Neuronal stem cell (in vitro differentiated cells): ENCODE measurements around the gene GFRA3.

Source experiments
- DNase-seq: peaks from one replicate; pipeline ENCODE4 v3.0.0-alpha.2; 2013; ENCODE audit warnings: low spot score
- H2AFZ ChIP-seq: one replicate; pipeline ENCODE4 v1.6.1; 2013; ENCODE audit warnings: mild to moderate bottlenecking, low read length, inconsistent platforms
- H2AK5ac ChIP-seq: 2 replicates; pipeline ENCODE4 v1.6.1; 2013; ENCODE audit warnings: low read depth, mild to moderate bottlenecking, inconsistent platforms, low read length, moderate library complexity, mixed read lengths
- H2BK120ac ChIP-seq: 2 replicates; pipeline ENCODE4 v1.6.1; 2013; ENCODE audit warnings: low read depth, mild to moderate bottlenecking, inconsistent platforms, low read length, moderate library complexity, mixed read lengths
- H2BK12ac ChIP-seq: one replicate; pipeline ENCODE4 v1.6.1; 2013; ENCODE audit warnings: low read length, inconsistent platforms
- H2BK15ac ChIP-seq: 2 replicates; pipeline ENCODE4 v1.6.1; 2013; ENCODE audit warnings: mild to moderate bottlenecking, low read length, inconsistent platforms, mixed read lengths
- H2BK5ac ChIP-seq: one replicate; pipeline ENCODE4 v1.6.1; 2013; ENCODE audit warnings: inconsistent platforms, mild to moderate bottlenecking, low read length, moderate library complexity
- H3K14ac ChIP-seq: one replicate; pipeline ENCODE4 v1.6.1; 2013; ENCODE audit warnings: low read length, inconsistent platforms
- H3K18ac ChIP-seq: 2 replicates; pipeline ENCODE4 v1.6.1; 2013; ENCODE audit warnings: low read length, inconsistent platforms
- H3K23ac ChIP-seq: 2 replicates; pipeline ENCODE4 v1.6.1; 2013; ENCODE audit warnings: low read depth, mild to moderate bottlenecking, mixed read lengths, low read length, inconsistent platforms; ENCODE audit not compliant: poor library complexity
- H3K27ac ChIP-seq: replicated peaks from 3 replicates; pipeline ENCODE4 v1.5.1; 2013; ENCODE audit warnings: low read length, inconsistent platforms
- H3K27me3 ChIP-seq, 3 experiments: 2 replicates each; pipeline ENCODE4 v1.6.1; 2013; ENCODE audit warnings: low read length in 3 of 3, mild to moderate bottlenecking in 2 of 3, inconsistent platforms in 1 of 3, low read depth in 1 of 3, mixed read lengths in 1 of 3, moderate library complexity in 1 of 3; ENCODE audit not compliant: control insufficient read depth in 3 of 3, insufficient read depth in 3 of 3
- H3K36me3 ChIP-seq, 2 donors: replicated peaks in 1 of 2; 2 replicates each; pipeline ENCODE4 v1.6.1; 2013; ENCODE audit warnings: low read length in 2 of 2; ENCODE audit not compliant: control insufficient read depth in 2 of 2, insufficient read depth in 2 of 2
- H3K4ac ChIP-seq: 2 replicates; pipeline ENCODE4 v1.6.1; 2013; ENCODE audit warnings: inconsistent platforms, mild to moderate bottlenecking, low read length, moderate library complexity
- H3K4me1 ChIP-seq, 2 donors: 1 replicate in 1 of 2; 2 replicates in 1 of 2; pipeline ENCODE4 v1.6.1; 2013; ENCODE audit warnings: low read length in 2 of 2, low read depth in 1 of 2; ENCODE audit not compliant: control insufficient read depth in 2 of 2, insufficient read depth in 1 of 2
- H3K4me2 ChIP-seq: one replicate; pipeline ENCODE4 v1.6.1; 2013; ENCODE audit warnings: mild to moderate bottlenecking, low read length, inconsistent platforms; ENCODE audit not compliant: insufficient read depth, poor library complexity, severe bottlenecking
- H3K4me3 ChIP-seq, 2 donors: 2 replicates each; pipeline ENCODE4 v1.5.1; 2013; ENCODE audit warnings: low read length in 2 of 2, mild to moderate bottlenecking in 2 of 2, inconsistent platforms in 1 of 2, moderate library complexity in 1 of 2
- H3K79me1 ChIP-seq: one replicate; pipeline ENCODE4 v1.6.1; 2013; ENCODE audit warnings: low read depth, mild to moderate bottlenecking, inconsistent platforms, low read length, moderate library complexity
- H3K9ac ChIP-seq: one replicate; pipeline ENCODE4 v1.6.1; 2013; ENCODE audit warnings: mild to moderate bottlenecking, low read depth, low read length, inconsistent platforms; ENCODE audit not compliant: poor library complexity
- H3K9me3 ChIP-seq, 2 donors: replicated peaks in 1 of 2; 2 replicates each; pipeline versions ENCODE3 to v1.6.1; 2013; ENCODE audit warnings: low read length in 2 of 2, mild to moderate bottlenecking in 2 of 2, inconsistent platforms in 1 of 2, low read depth in 1 of 2, mixed read lengths in 1 of 2, moderate library complexity in 1 of 2; ENCODE audit not compliant: control insufficient read depth in 2 of 2, insufficient read depth in 1 of 2
- H4K8ac ChIP-seq: one replicate; pipeline ENCODE4 v1.6.1; 2013; ENCODE audit warnings: low read depth, mild to moderate bottlenecking, inconsistent platforms, low read length, moderate library complexity
- H4K91ac ChIP-seq: one replicate; pipeline ENCODE4 v1.6.1; 2013; ENCODE audit warnings: low read length, low read depth, mild to moderate bottlenecking, inconsistent platforms; ENCODE audit not compliant: poor library complexity
- WGBS, 2 donors: extraction: QIAGEN DNeasy Blood & Tissue Kit; methylation state at CpG; one replicate each; pipeline ENCODE4 v1.1.7; 2013; ENCODE audit warnings: missing lambda C conversion rate in 2 of 2, mixed read lengths in 1 of 2; ENCODE audit not compliant: insufficient read length in 2 of 2, insufficient replicate concordance in 1 of 2; ENCODE audit errors: extremely low coverage in 2 of 2; 5-methylcytosine and 5-hydroxymethylcytosine counted together

Gene GFRA3

GRCh38 chr5:138245717-138246116, 28.7 kb downstream of the GFRA3 start:
- H3K4ac ChIP-seq = no peak overlapping the region
- H2BK12ac ChIP-seq = peak overlapping the region; percentile 51
- H3K4me3 ChIP-seq = no peak overlapping the region
- peak overlapping the region; percentile 17 for H3K27ac ChIP-seq
- H3K4me2 ChIP-seq = no peak overlapping the region
- H3K23ac ChIP-seq = no peak overlapping the region
- no peaks in the 10 kb centered on the region for H3K9me3 ChIP-seq
- peaks cover 0 to 19% (median 14%) of the 10 kb centered on the region in 3 experiments for H3K27me3 ChIP-seq
- H2BK15ac ChIP-seq = no peak overlapping the region
- H2BK120ac ChIP-seq = no peak overlapping the region
- no peak overlapping the region for H2AK5ac ChIP-seq
- no peaks in the 10 kb centered on the region for H3K36me3 ChIP-seq
- no peak overlapping the region for H2AFZ ChIP-seq
- H4K8ac ChIP-seq = no peak overlapping the region
- H3K4me1 ChIP-seq = peaks cover 20 to 22% of the 10 kb centered on the region in 2 donors
- H3K18ac ChIP-seq = no peak overlapping the region
- no peak overlapping the region for H3K9ac ChIP-seq
- no peak overlapping the region for H2BK5ac ChIP-seq
- H4K91ac ChIP-seq = no peak overlapping the region
- peak; percentile 54 for DNase-seq
- H3K14ac ChIP-seq = no peak overlapping the region
- no peaks in the 10 kb centered on the region for H3K79me1 ChIP-seq
- no CpG with 5 or more reads among the region's 1 CpG for WGBS, 2 donors

GRCh38 chr5:138243794-138244193, 30.6 kb downstream of the GFRA3 start:
- DNase-seq = peak; percentile 11
- no peak overlapping the region for H2BK5ac ChIP-seq

GRCh38 chr5:138241688-138242571, 32.5 kb downstream of the GFRA3 start:
- peak overlapping the region; percentile 70 for H4K8ac ChIP-seq
- H3K18ac ChIP-seq = peak overlapping the region; percentile 95
- H3K9me3 ChIP-seq = no peaks in the 10 kb centered on the region
- H3K27me3 ChIP-seq = peaks cover 0 to 26% (median 15%) of the 10 kb centered on the region in 3 experiments
- no CpG with 5 or more reads among the region's 67 CpGs for WGBS, 2 donors
- H2AFZ ChIP-seq = peak overlapping the region; percentile 64
- peak overlapping the region; percentile 25 to 70 for H3K4me3 ChIP-seq
- no peak overlapping the region for H3K27ac ChIP-seq
- H2AK5ac ChIP-seq = no peak overlapping the region
- H3K36me3 ChIP-seq = no peaks in the 10 kb centered on the region
- H3K4me2 ChIP-seq = peak overlapping the region; percentile 72
- H3K4ac ChIP-seq = no peak overlapping the region
- H4K91ac ChIP-seq = no peak overlapping the region
- peak overlapping the region; percentile 87 for H3K9ac ChIP-seq
- peak overlapping the region; percentile 83 for H3K23ac ChIP-seq
- H3K79me1 ChIP-seq = no peaks in the 10 kb centered on the region
- no peak overlapping the region for H2BK12ac ChIP-seq
- H3K4me1 ChIP-seq = peaks cover 20 to 22% of the 10 kb centered on the region in 2 donors
- H2BK5ac ChIP-seq = no peak overlapping the region
- DNase-seq = peak; percentile 39
- peak overlapping the region; percentile 65 for H3K14ac ChIP-seq
- peak overlapping the region; percentile 37 for H2BK120ac ChIP-seq
- peak overlapping the region; percentile 89 for H2BK15ac ChIP-seq

More at GRCh38 chr5:138243794-138244193, 30.6 kb downstream of the GFRA3 start:
- peaks cover 20 to 22% of the 10 kb centered on the region in 2 donors for H3K4me1 ChIP-seq
- no peaks in the 10 kb centered on the region for H3K79me1 ChIP-seq
- no peak overlapping the region for H3K27ac ChIP-seq
- H2BK12ac ChIP-seq = no peak overlapping the region
- no peaks in the 10 kb centered on the region for H3K9me3 ChIP-seq
- no peaks in the 10 kb centered on the region for H3K36me3 ChIP-seq
- no peak overlapping the region for H2AK5ac ChIP-seq
- no peak overlapping the region for H3K4ac ChIP-seq
- no peak overlapping the region for H3K4me3 ChIP-seq
- no peak overlapping the region for H2BK120ac ChIP-seq
- peaks cover 0 to 26% (median 15%) of the 10 kb centered on the region in 3 experiments for H3K27me3 ChIP-seq
- H3K18ac ChIP-seq = no peak overlapping the region
- H2BK15ac ChIP-seq = no peak overlapping the region
- H4K91ac ChIP-seq = no peak overlapping the region
- WGBS, 2 donors = no CpG with 5 or more reads among the region's 2 CpGs
- peak overlapping the region; percentile 72 for H2AFZ ChIP-seq
- no peak overlapping the region for H3K9ac ChIP-seq
- H3K23ac ChIP-seq = no peak overlapping the region
- H3K4me2 ChIP-seq = no peak overlapping the region
- H3K14ac ChIP-seq = no peak overlapping the region
- H4K8ac ChIP-seq = no peak overlapping the region

GRCh38 chr5:138240650-138241385, 33.6 kb downstream of the GFRA3 start:
- Histone ChIP-seq H2AFZ (no peak overlapping the region), H3K4me2 (no peak overlapping the region), H2BK12ac (no peak overlapping the region), H3K9ac (no peak overlapping the region), H2AK5ac (no peak overlapping the region), H3K23ac (no peak overlapping the region), H3K18ac (peak overlapping the region; percentile 74), H3K36me3 (no peaks in the 10 kb centered on the region), H4K8ac (no peak overlapping the region), H3K27ac (no peak overlapping the region), H3K9me3 (no peaks in the 10 kb centered on the region), H3K4ac (no peak overlapping the region), H3K27me3 (peaks cover 0 to 26% (median 15%) of the 10 kb centered on the region in 3 experiments), H2BK120ac (no peak overlapping the region), H3K4me3 (peak overlapping the region in 1 of 2 donors; percentile 27), H2BK5ac (no peak overlapping the region), H4K91ac (no peak overlapping the region), H2BK15ac (no peak overlapping the region), H3K14ac (no peak overlapping the region), H3K79me1 (no peaks in the 10 kb centered on the region), H3K4me1 (peaks cover 13 to 19% of the 10 kb centered on the region in 2 donors)
- DNase-seq = no peak
- no CpG with 5 or more reads among the region's 3 CpGs for WGBS, 2 donors
